GM23248 (cell line): ENCODE data around the gene TEX9.

Experiments used
- EZH2 ChIP-seq: fragments of 200-600 bp; sonication (generic); IDR thresholded peaks from 2 replicates; pipeline ENCODE4 v1.6.1; 2018; ENCODE audit warnings: antibody characterized with exemption, mild to moderate bottlenecking; ENCODE audit not compliant: insufficient read depth, poor library complexity, severe bottlenecking
- EZH2phosphoT487 ChIP-seq: fragments of 200-600 bp; sonication (generic); IDR thresholded peaks from 2 replicates; pipeline ENCODE4 v1.6.1; 2018; ENCODE audit warnings: antibody characterized with exemption, moderate library complexity, mild to moderate bottlenecking, low read depth; ENCODE audit not compliant: insufficient read depth

DNA sequence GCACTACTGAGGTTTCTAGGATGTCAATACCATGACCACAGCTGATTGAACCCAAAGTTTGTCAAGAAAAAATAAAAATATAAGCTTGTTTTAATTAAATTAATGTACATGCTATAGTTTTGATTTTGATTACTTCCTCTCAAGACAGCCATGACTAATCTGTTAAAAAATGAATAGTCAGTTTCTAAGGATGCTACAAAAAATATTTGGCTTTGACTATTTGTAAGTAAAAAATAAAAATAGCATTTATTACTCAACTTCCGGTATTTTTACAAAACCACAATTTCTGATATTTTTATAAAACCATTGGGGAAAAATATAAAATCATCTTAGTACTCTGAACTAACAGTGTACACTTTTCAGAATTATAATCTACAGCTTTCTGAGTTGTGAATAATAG is 12.1 kb upstream of the TEX9 start:
- TF ChIP-seq EZH2 (no peak), EZH2phosphoT487 (no peak)
